ENCODE measurements around the gene PYCR2. TPM values are rescaled to one million over a fixed set of nuclear protein-coding genes. Genes with fewer than 3 reads are reported as not detected.
"Not testable (repeated sequence)": the region's sequence is repeated elsewhere in the genome, so short reads cannot be mapped to it uniquely, and the experiment has no call there.

The PYCR2 gene
- total RNA-seq, 1 experiment from 2014 or later, result 104 TPM

- Mint-ChIP-seq H3K36me3 (ENCODE audit: insufficient read depth in 1 of 3, low read depth in 3 of 3) (no peaks in the 10 kb centered on the region), H3K4me1 (peaks cover 7% of the 10 kb centered on the region in 2 experiments), H3K27ac (no peak overlapping the region), H3K27me3 (ENCODE audit: low read depth) (no peaks in the 10 kb centered on the region), H3K9me3 (no peaks in the 10 kb centered on the region), H3K4me3 (no peak overlapping the region)
- Histone ChIP-seq H2BK120ac (ENCODE audit: low read depth, low read length, poor library complexity, severe bottlenecking) (no peak overlapping the region), H3K18ac (ENCODE audit: insufficient read length, low read depth, low read length) (no peak overlapping the region), H3K9ac (ENCODE audit: extremely low read depth, insufficient read length, low read length) (no peak overlapping the region), H3K4me1 (ENCODE audit: insufficient read depth, low read length) (no peaks in the 10 kb centered on the region), H3K23ac (ENCODE audit: insufficient read length, low read depth, low read length) (no peak overlapping the region), H2BK20ac (ENCODE audit: low read depth, low read length, poor library complexity, severe bottlenecking) (no peak overlapping the region), H2BK12ac (ENCODE audit: insufficient read length, low read depth, low read length) (no peak overlapping the region), H3K56ac (ENCODE audit: insufficient read length, low read depth, low read length) (no peak overlapping the region), H2BK15ac (ENCODE audit: low read depth, low read length) (no peak overlapping the region), H4K8ac (replicated peaks; ENCODE audit: insufficient read length, low read depth, low read length) (no peak overlapping the region), H3K14ac (ENCODE audit: insufficient read depth, low read length) (no peak overlapping the region), H3K79me2 (ENCODE audit: insufficient read depth, low read length) (no peaks in the 10 kb centered on the region), H3K9me3 (ENCODE audit: control insufficient read depth, low read depth, low read length) (no peaks in the 10 kb centered on the region), H3T11ph (ENCODE audit: low read length) (no peak overlapping the region), H3K23me2 (ENCODE audit: insufficient read length, low read depth, low read length, poor library complexity, severe bottlenecking) (no peaks in the 10 kb centered on the region), H4K91ac (ENCODE audit: insufficient read length, low read depth, low read length) (no peak overlapping the region), H3K79me1 (ENCODE audit: insufficient read depth, low read depth, low read length, poor library complexity, severe bottlenecking) (no peaks in the 10 kb centered on the region), H3K4ac (ENCODE audit: low read depth, low read length) (no peak overlapping the region), H2AFZ (ENCODE audit: low read length) (no peak overlapping the region), H3K4me2 (ENCODE audit: insufficient read depth, insufficient read length, low read length) (no peak overlapping the region), H4K5ac (ENCODE audit: insufficient read length, low read depth, low read length) (no peak overlapping the region), H2AK5ac (ENCODE audit: insufficient read length, low read length) (no peak overlapping the region), H3K27ac (ENCODE audit: insufficient read length, low read depth, low read length) (no peak overlapping the region), H2BK5ac (ENCODE audit: insufficient read length, low read length) (no peak overlapping the region), H4K20me1 (ENCODE audit: control insufficient read depth, insufficient read depth, insufficient read length) (no peaks in the 10 kb centered on the region), H3K27me3 (ENCODE audit: insufficient read depth, low read length) (no peaks in the 10 kb centered on the region)
- DNase-seq, result no peak
- TF ChIP-seq CTCF (conservative IDR thresholded peaks at IDR 0.05), result no peak
- no CpG with 5 or more reads among the region's 2 CpGs for WGBS (ENCODE audit: extremely low coverage, insufficient read length, low lambda C conversion rate)
Measured at GRCh38 chr1:225930566-225930965, 6.5 kb upstream of the PYCR2 start.

- not testable (repeated sequence) for H3K18ac ChIP-seq (ENCODE audit: insufficient read length, low read depth, low read length); H4K91ac ChIP-seq (ENCODE audit: insufficient read length, low read depth, low read length); H3K56ac ChIP-seq (ENCODE audit: insufficient read length, low read depth, low read length); H2BK5ac ChIP-seq (ENCODE audit: insufficient read length, low read length); H2AFZ ChIP-seq (ENCODE audit: low read length); H3K9me3 ChIP-seq (ENCODE audit: control insufficient read depth, low read depth, low read length); H3K4ac ChIP-seq (ENCODE audit: low read depth, low read length); H3K14ac ChIP-seq (ENCODE audit: insufficient read depth, low read length); H3K4me3 Mint-ChIP-seq; H2BK12ac ChIP-seq (ENCODE audit: insufficient read length, low read depth, low read length); H2BK15ac ChIP-seq (ENCODE audit: low read depth, low read length); H2BK20ac ChIP-seq (ENCODE audit: low read depth, low read length, poor library complexity, severe bottlenecking); H3K4me1 ChIP-seq (ENCODE audit: insufficient read depth, low read length); H3K27me3 Mint-ChIP-seq (ENCODE audit: low read depth); H3K9ac ChIP-seq (ENCODE audit: extremely low read depth, insufficient read length, low read length); H2BK120ac ChIP-seq (ENCODE audit: low read depth, low read length, poor library complexity, severe bottlenecking); H3K23me2 ChIP-seq (ENCODE audit: insufficient read length, low read depth, low read length, poor library complexity, severe bottlenecking); H3K79me1 ChIP-seq (ENCODE audit: insufficient read depth, low read depth, low read length, poor library complexity, severe bottlenecking); H3K36me3 Mint-ChIP-seq (ENCODE audit: insufficient read depth in 1 of 3, low read depth in 3 of 3); H4K20me1 ChIP-seq (ENCODE audit: control insufficient read depth, insufficient read depth, insufficient read length); H3K9me3 Mint-ChIP-seq; DNase-seq; H4K8ac ChIP-seq (replicated peaks; ENCODE audit: insufficient read length, low read depth, low read length); H3K79me2 ChIP-seq (ENCODE audit: insufficient read depth, low read length); H3K27me3 ChIP-seq (ENCODE audit: insufficient read depth, low read length); H3T11ph ChIP-seq (ENCODE audit: low read length); H3K4me2 ChIP-seq (ENCODE audit: insufficient read depth, insufficient read length, low read length); H4K5ac ChIP-seq (ENCODE audit: insufficient read length, low read depth, low read length); H3K27ac ChIP-seq (ENCODE audit: insufficient read length, low read depth, low read length); H2AK5ac ChIP-seq (ENCODE audit: insufficient read length, low read length); H3K23ac ChIP-seq (ENCODE audit: insufficient read length, low read depth, low read length)
- H3K4me1 Mint-ChIP-seq, result peaks cover 7 to 13% of the 10 kb centered on the region in 2 experiments
- no CpG with 5 or more reads among the region's 3 CpGs for WGBS (ENCODE audit: extremely low coverage, insufficient read length, low lambda C conversion rate)
- H3K27ac Mint-ChIP-seq, result peak overlapping the region in 1 of 3 experiments; percentile 80; a peak in 1 of 7 replicates
Measured at GRCh38 chr1:225929462-225929861, 5.4 kb upstream of the PYCR2 start.
